ENCODE measurements around the gene SNX5.

Gene SNX5

GRCh38 chr20:17968366-17969277, at the start of gene SNX5, which contains the start of gene MGME1:
Gene SNX5, minus strand, starts transcription at chr20:17968794. Its CDS starts 369 bp downstream, at chr20:17968425.
Gene MGME1, plus strand, starts transcription at chr20:17969018. Its CDS starts 842 bp downstream, at chr20:17969860.
- peak; percentile 96 for DNase-seq

GRCh38 chr20:18018100-18018499, 49.5 kb upstream of the SNX5 start:
- no peak for DNase-seq

GRCh38 chr20:18016772-18017171, 48.2 kb upstream of the SNX5 start:
- DNase-seq: no peak

- DNase-seq: no peak
Observed at GRCh38 chr20:18014411-18014810, 45.8 kb upstream of the SNX5 start.

GRCh38 chr20:18012901-18013300, 44.3 kb upstream of the SNX5 start:
- no peak for DNase-seq

- DNase-seq: no peak
Observed at GRCh38 chr20:18011951-18012645, 43.5 kb upstream of the SNX5 start.

GRCh38 chr20:18011482-18011881, 42.9 kb upstream of the SNX5 start:
- DNase-seq: no peak

- DNase-seq: no peak
Observed at GRCh38 chr20:18009116-18009515, 40.5 kb upstream of the SNX5 start.

GRCh38 chr20:18007534-18008292, 39.1 kb upstream of the SNX5 start:
- no peak for DNase-seq

- no peak for DNase-seq
Observed at GRCh38 chr20:18006684-18007083, 38.1 kb upstream of the SNX5 start.

GRCh38 chr20:18005990-18006364, 37.4 kb upstream of the SNX5 start:
- DNase-seq: no peak

GRCh38 chr20:18005170-18005989, 36.8 kb upstream of the SNX5 start:
- DNase-seq: no peak

GRCh38 chr20:18004384-18005031, 35.9 kb upstream of the SNX5 start:
- DNase-seq: no peak

- DNase-seq: no peak
Observed at GRCh38 chr20:18003897-18004296, 35.3 kb upstream of the SNX5 start.

- DNase-seq: peak; percentile 15
Observed at GRCh38 chr20:18001131-18001921, 32.7 kb upstream of the SNX5 start.

GRCh38 chr20:17999566-17999965, 31.0 kb upstream of the SNX5 start:
- DNase-seq: no peak

GRCh38 chr20:17998446-17998845, 29.9 kb upstream of the SNX5 start:
- DNase-seq: no peak

- DNase-seq: peak; percentile 16
Observed at GRCh38 chr20:17995967-17996819, 27.6 kb upstream of the SNX5 start.

- no peak for DNase-seq
Observed at GRCh38 chr20:17993546-17993945, 25.0 kb upstream of the SNX5 start.
